ENCODE measurements around the gene LURAP1L. TPM values are rescaled to one million over a fixed set of nuclear protein-coding genes. Genes with fewer than 3 reads are reported as not detected.
A peak's percentile ranks its signal among the peaks of the same experiment; 100 is the strongest.

Gene LURAP1L
- total RNA-seq, 4 donors from 2014 or later, result 11.4 to 28.8 (median 23.9) TPM

DNA sequence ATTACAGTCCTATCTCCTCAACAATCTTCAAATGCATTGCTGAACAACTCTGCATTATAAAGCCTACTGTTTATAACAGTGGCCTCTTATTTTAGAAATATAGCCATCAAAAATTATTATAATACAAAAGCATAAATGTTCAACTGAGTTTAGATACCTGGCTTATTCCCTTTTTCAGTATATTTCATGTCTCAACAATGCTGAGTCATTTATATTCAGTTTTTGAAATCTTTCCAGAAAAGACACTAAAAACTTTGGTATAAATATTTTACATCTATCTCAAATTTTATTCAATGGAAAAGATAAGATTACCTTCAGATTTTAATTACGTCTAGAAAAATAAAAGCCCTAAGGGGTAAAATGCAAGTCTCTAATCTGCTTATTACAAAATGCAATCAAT is 37.9 kb downstream of the LURAP1L start:
- Histone ChIP-seq H3K9me3 (no peaks in the 10 kb centered on the region), H3K4me1 (peaks cover 19 to 75% (median 66%) of the 10 kb centered on the region in 4 donors), H3K36me3 (no peaks in the 10 kb centered on the region), H3K27ac (replicated peaks in 1 of 4) (peak overlapping the region; percentile 70 to 85 (median 78)), H3K4me3 (no peak overlapping the region), H3K27me3 (no peaks in the 10 kb centered on the region)
- DNase-seq (ENCODE audit: extremely low spot score), result no peak
- no peak for TF ChIP-seq EP300 (IDR thresholded peaks at IDR 0.05)
- no peak for TF ChIP-seq POLR2AphosphoS5 (IDR thresholded peaks at IDR 0.05)
- no peak for TF ChIP-seq POLR2A (IDR thresholded peaks at IDR 0.05; ENCODE audit: low read depth)
- TF ChIP-seq, protein P1, sequence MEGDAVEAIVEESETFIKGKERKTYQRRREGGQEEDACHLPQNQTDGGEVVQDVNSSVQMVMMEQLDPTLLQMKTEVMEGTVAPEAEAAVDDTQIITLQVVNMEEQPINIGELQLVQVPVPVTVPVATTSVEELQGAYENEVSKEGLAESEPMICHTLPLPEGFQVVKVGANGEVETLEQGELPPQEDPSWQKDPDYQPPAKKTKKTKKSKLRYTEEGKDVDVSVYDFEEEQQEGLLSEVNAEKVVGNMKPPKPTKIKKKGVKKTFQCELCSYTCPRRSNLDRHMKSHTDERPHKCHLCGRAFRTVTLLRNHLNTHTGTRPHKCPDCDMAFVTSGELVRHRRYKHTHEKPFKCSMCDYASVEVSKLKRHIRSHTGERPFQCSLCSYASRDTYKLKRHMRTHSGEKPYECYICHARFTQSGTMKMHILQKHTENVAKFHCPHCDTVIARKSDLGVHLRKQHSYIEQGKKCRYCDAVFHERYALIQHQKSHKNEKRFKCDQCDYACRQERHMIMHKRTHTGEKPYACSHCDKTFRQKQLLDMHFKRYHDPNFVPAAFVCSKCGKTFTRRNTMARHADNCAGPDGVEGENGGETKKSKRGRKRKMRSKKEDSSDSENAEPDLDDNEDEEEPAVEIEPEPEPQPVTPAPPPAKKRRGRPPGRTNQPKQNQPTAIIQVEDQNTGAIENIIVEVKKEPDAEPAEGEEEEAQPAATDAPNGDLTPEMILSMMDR (IDR thresholded peaks at IDR 0.05), result no peak
- WGBS, result 34% methylated on average over 1 of the region's 1 CpG
- intact Hi-C loops (cut with DNase I), result no loop called here

DNA sequence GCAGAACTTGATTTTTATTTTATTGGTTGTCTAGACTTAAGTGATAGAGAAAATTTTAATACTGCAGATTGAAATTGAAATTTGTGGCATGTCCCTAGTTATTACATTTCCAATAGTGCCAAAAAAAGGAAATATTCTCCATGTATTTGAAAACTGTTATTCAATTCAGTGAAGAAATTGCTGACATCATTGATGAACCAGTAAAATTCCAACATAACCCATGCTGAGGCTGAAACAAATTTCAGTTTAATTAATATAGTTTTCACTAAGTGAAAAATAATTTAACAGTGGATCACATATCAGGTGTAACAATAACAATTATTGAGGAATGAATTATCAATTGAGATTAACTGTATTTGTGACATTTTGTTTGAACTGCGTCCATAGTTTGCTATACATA is 38.7 kb downstream of the LURAP1L start:
- WGBS, result 77% methylated on average over 1 of the region's 1 CpG
- Histone ChIP-seq H3K27me3 (no peaks in the 10 kb centered on the region), H3K27ac (replicated peaks in 1 of 4) (peak overlapping the region; percentile 70 to 85 (median 78)), H3K4me1 (peaks cover 19 to 83% (median 74%) of the 10 kb centered on the region in 4 donors), H3K9me3 (no peaks in the 10 kb centered on the region), H3K36me3 (no peaks in the 10 kb centered on the region), H3K4me3 (no peak overlapping the region)
- DNase-seq (ENCODE audit: extremely low spot score), result no peak
- no peak for TF ChIP-seq POLR2A (IDR thresholded peaks at IDR 0.05; ENCODE audit: low read depth)
- TF ChIP-seq POLR2AphosphoS5 (IDR thresholded peaks at IDR 0.05), result no peak
- TF ChIP-seq EP300 (IDR thresholded peaks at IDR 0.05), result no peak
- TF ChIP-seq, protein P1 (IDR thresholded peaks at IDR 0.05), result no peak
- intact Hi-C loops (cut with DNase I), result no loop called here

DNA sequence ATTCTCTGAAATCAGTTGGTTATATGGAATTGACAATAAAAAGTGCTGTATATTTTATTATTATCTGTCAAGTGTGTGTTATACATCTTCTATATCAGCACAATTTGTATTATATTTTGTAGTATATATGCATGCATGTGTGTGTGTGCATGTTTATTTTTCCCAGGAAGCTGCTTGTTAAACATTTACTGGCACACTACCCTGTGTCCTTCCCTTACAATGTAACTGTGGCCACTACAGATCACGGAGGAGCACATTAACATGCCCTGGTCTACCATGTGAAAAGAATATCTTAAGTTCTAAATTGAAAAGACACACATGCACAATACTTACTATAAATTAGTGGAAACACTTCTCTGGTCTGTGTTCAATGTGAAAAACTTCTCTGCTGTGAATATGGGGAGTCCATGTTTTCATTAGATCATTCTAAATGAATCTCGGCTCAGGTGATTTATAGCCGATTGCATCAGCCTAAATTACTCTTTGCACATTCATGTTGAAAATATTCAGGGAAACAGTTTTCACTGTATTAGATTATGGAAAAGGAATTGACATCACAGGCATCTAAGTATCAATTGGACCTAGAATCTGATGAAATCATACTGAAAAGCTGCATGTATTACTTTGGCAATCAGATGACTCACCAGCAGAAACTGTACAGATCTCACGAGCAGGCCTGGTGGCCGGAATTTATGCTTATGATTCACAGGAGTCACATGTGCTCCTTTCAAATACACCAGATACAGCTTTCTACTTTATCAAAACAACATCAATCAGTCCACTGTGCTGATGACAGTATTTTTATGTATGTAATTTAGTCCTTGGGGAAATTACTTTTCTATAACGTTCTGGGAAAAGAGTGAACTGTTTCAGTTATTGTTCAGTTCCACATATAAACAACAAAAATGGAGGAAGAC is 39.4 kb downstream of the LURAP1L start:
- intact Hi-C loops (cut with DNase I), result no loop called here
- Histone ChIP-seq H3K27ac (replicated peaks in 1 of 4) (peak overlapping the region; percentile 70 to 85 (median 78)), H3K4me1 (peaks cover 19 to 83% (median 77%) of the 10 kb centered on the region in 4 donors), H3K27me3 (no peaks in the 10 kb centered on the region), H3K36me3 (no peaks in the 10 kb centered on the region), H3K4me3 (peak overlapping the region; percentile 6 to 26 (median 18)), H3K9me3 (no peaks in the 10 kb centered on the region)
- TF ChIP-seq POLR2A (IDR thresholded peaks at IDR 0.05; ENCODE audit: low read depth), result no peak
- TF ChIP-seq, protein P1 (IDR thresholded peaks at IDR 0.05), result peak; percentile 29 to 59 (median 37)
- TF ChIP-seq EP300 (IDR thresholded peaks at IDR 0.05), result no peak
- peak; percentile 64 to 76 for TF ChIP-seq POLR2AphosphoS5 (IDR thresholded peaks at IDR 0.05)
- no peak for DNase-seq (ENCODE audit: extremely low spot score)
- 19% methylated on average over 6 of the region's 6 CpGs for WGBS

DNA sequence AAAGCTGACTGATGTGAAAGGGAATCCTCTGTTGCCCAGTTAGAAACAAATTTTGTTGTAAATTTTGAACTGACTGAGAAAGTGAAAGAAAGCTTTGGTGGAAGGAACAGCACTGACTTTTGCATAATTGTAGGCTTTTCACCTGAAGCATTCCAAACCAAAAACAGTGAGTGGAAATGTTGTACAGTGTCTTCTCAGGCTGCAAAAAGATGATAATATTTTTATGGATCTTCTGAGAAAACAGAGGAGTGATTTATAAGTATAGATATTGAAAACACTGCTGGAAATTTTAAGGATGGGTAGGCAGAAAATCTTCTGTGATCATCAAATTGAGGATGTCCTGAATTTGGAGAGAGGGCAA is 40.0 kb downstream of the LURAP1L start:
- no peak for DNase-seq (ENCODE audit: extremely low spot score)
- Histone ChIP-seq H3K27ac (replicated peaks in 1 of 4) (peak overlapping the region; percentile 70 to 85 (median 78)), H3K4me1 (peaks cover 24 to 83% (median 77%) of the 10 kb centered on the region in 4 donors), H3K36me3 (no peaks in the 10 kb centered on the region), H3K4me3 (peak overlapping the region in 2 of 4 donors; percentile 6 to 26), H3K9me3 (no peaks in the 10 kb centered on the region), H3K27me3 (no peaks in the 10 kb centered on the region)
- intact Hi-C loops (cut with DNase I), result loop anchor here (5.0 kb wide), 1 partner anchor 38 kb away; the partner anchor contains the start of gene LURAP1L
- no peak for TF ChIP-seq EP300 (IDR thresholded peaks at IDR 0.05)

DNA sequence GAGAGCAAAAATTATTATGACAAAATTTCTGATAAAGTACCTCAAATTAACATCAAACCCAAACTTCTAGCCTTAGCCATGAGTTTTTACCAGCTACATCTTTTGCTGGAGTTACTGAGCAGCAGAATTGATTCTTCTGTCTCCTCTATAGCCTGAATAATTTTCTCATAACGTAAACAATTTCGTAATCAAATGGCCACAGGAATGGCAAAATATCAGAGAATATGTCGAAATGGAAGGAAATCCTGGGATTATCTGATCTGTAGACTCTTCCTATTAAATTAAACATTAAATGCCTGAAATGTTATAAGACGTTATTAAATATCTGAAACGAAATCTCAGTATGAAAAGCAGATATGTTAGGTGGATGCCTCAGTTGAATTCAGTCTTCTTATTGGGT is 41.1 kb downstream of the LURAP1L start:
- Histone ChIP-seq H3K4me1 (peaks cover 21 to 77% (median 69%) of the 10 kb centered on the region in 4 donors), H3K27me3 (no peaks in the 10 kb centered on the region), H3K4me3 (no peak overlapping the region), H3K27ac (replicated peaks in 1 of 4) (peak overlapping the region in 2 of 4 donors; percentile 70 to 80), H3K36me3 (no peaks in the 10 kb centered on the region), H3K9me3 (no peaks in the 10 kb centered on the region)
- 87% methylated on average over 5 of the region's 5 CpGs for WGBS
- DNase-seq (ENCODE audit: extremely low spot score), result no peak
- intact Hi-C loops (cut with DNase I), result loop anchor here (5.0 kb wide), 1 partner anchor 39 kb away; the partner anchor contains the start of gene LURAP1L
- TF ChIP-seq EP300 (IDR thresholded peaks at IDR 0.05), result no peak
- no peak for TF ChIP-seq POLR2AphosphoS5 (IDR thresholded peaks at IDR 0.05)
- TF ChIP-seq, protein P1 (IDR thresholded peaks at IDR 0.05), result no peak
- TF ChIP-seq POLR2A (IDR thresholded peaks at IDR 0.05; ENCODE audit: low read depth), result no peak
